ENCODE results near the gene TBXA2R. TPM values are rescaled to one million over a fixed set of nuclear protein-coding genes. Genes with fewer than 3 reads are reported as not detected.

The TBXA2R gene
- total and polyA plus RNA-seq, 2 donors (not counting 3 experiments of a cell fraction or from before 2014, with no cell fraction given), result 2.4 to 2.9 TPM

- Histone ChIP-seq H3K27ac (ENCODE audit: insufficient read depth, low read depth, low read length) (peak overlapping the region; percentile 34), H3K79me2 (ENCODE audit: control insufficient read depth, insufficient read depth, low read length) (no peaks in the 10 kb centered on the region), H3K27me3 (ENCODE audit: control insufficient read depth in 2 of 2, insufficient read depth in 2 of 2, low read length in 2 of 2) (no peaks in the 10 kb centered on the region), H3K4me3 (replicated peaks in 1 of 3; ENCODE audit: insufficient read depth in 1 of 3, low read depth in 1 of 3, low read length in 3 of 3) (peak overlapping the region; percentile 39 to 48 (median 39)), H2AFZ (ENCODE audit: low read depth, low read length) (peak overlapping the region; percentile 81), H3K9ac (replicated peaks; ENCODE audit: extremely low read depth, insufficient read depth, low read length) (peak overlapping the region; percentile 17), H3K36me3 (ENCODE audit: control insufficient read depth in 2 of 2, extremely low read depth in 1 of 2, insufficient read depth in 2 of 2, low read length in 2 of 2) (peaks cover 0 to 9% of the 10 kb centered on the region in 2 experiments), H3K9me1 (replicated peaks; ENCODE audit: control insufficient read depth, extremely low read depth, insufficient read depth, low read length) (no peaks in the 10 kb centered on the region), H3K4me2 (ENCODE audit: insufficient read depth, low read length) (peak overlapping the region; percentile 63), H3K4me1 (ENCODE audit: control insufficient read depth, extremely low read depth, insufficient read depth, low read length) (peaks cover 23% of the 10 kb centered on the region), H4K20me1 (replicated peaks; ENCODE audit: control insufficient read depth, extremely low read depth, insufficient read depth, low read length) (no peaks in the 10 kb centered on the region), H3K9me3 (replicated peaks; ENCODE audit: control insufficient read depth, insufficient read depth, low read length) (no peaks in the 10 kb centered on the region)
- peak; percentile 41 for DNase-seq (ENCODE audit: low read depth, low spot score)
- intact Hi-C loops (cut with micrococcal nuclease), result loop anchor here (2.0 to 5.0 kb wide), 2 partner anchors 23 to 35 kb away; partner anchors contain the start of genes GIPC3 and HMG20B
- dilution Hi-C loops (cut with MboI; ENCODE audit: extremely low pct_ligation_motif_present, low sequenced_read_pairs), result no loop called here
- TF ChIP-seq MYC (IDR thresholded peaks at IDR 0.05; ENCODE audit: low read depth, low read length) (no peak), GATA2 (IDR thresholded peaks at IDR 0.05; ENCODE audit: insufficient read depth, insufficient read length, low read depth, low read length) (no peak), MAX (IDR thresholded peaks at IDR 0.05; ENCODE audit: insufficient read depth, insufficient read length) (no peak), JUN (IDR thresholded peaks at IDR 0.05; ENCODE audit: borderline replicate concordance, insufficient read depth, insufficient read length, low read depth) (no peak), EZH2 (IDR thresholded peaks at IDR 0.05; ENCODE audit: borderline replicate concordance, low read depth, low read length, severe bottlenecking) (no peak), POLR2A (IDR thresholded peaks at IDR 0.05; ENCODE audit: low read depth, low read length) (no peak), POLR2AphosphoS5 (IDR thresholded peaks at IDR 0.05; ENCODE audit: insufficient read depth, low read depth, low read length) (no peak), FOS (IDR thresholded peaks at IDR 0.05; ENCODE audit: borderline replicate concordance, insufficient read depth, low read length) (no peak)
- TF ChIP-seq, protein P1, sequence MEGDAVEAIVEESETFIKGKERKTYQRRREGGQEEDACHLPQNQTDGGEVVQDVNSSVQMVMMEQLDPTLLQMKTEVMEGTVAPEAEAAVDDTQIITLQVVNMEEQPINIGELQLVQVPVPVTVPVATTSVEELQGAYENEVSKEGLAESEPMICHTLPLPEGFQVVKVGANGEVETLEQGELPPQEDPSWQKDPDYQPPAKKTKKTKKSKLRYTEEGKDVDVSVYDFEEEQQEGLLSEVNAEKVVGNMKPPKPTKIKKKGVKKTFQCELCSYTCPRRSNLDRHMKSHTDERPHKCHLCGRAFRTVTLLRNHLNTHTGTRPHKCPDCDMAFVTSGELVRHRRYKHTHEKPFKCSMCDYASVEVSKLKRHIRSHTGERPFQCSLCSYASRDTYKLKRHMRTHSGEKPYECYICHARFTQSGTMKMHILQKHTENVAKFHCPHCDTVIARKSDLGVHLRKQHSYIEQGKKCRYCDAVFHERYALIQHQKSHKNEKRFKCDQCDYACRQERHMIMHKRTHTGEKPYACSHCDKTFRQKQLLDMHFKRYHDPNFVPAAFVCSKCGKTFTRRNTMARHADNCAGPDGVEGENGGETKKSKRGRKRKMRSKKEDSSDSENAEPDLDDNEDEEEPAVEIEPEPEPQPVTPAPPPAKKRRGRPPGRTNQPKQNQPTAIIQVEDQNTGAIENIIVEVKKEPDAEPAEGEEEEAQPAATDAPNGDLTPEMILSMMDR (IDR thresholded peaks at IDR 0.05; ENCODE audit: extremely low read depth in 1 of 2, insufficient read depth in 1 of 2, low read depth in 1 of 2, low read length in 2 of 2), result no peak
- ChIA-PET CTCF (interaction anchor here (0.8 to 2.3 kb wide), 11 partner anchors 11 to 63 kb away, joined by 3 to 10 read pairs (median 3); partner anchors contain the start of gene GIPC3), POLR2A (no interaction called here)
- BruUV-seq (replicated peaks), result no TSS peak
- FAIRE-seq, result peak; percentile 73
Measured at GRCh38 chr19:3607303-3608078, 816 bp upstream of the TBXA2R start.

Data from endothelial cell of umbilical vein (primary cell).